NCI-H2029 treated with DMSO at 0.1 percent for 48 hours (cell line): ENCODE measurements around the gene CORO7.
"Not testable (repeated sequence)": the region's sequence is repeated elsewhere in the genome, so short reads cannot be mapped to it uniquely, and the experiment has no call there.

ENCODE experiments used
- DNase-seq: peaks from one replicate; lab custom pipeline; 2025; lab: John Stamatoyannopoulos, UW

The CORO7 gene

GRCh38 chr16:4402439-4403132, 13.8 kb downstream of the CORO7 start:
- no peak for DNase-seq

- DNase-seq, result no peak
These were observed 14.9 kb downstream of the CORO7 start for GRCh38 chr16:4401510-4401909.

GRCh38 chr16:4401094-4401501, 15.3 kb downstream of the CORO7 start:
- DNase-seq, result no peak

GRCh38 chr16:4399001-4399730, 17.2 kb downstream of the CORO7 start:
- DNase-seq, result no peak

- DNase-seq, result no peak
These were observed 21.2 kb downstream of the CORO7 start for GRCh38 chr16:4395055-4395726.

- DNase-seq, result not testable (repeated sequence)
These were observed 22.5 kb downstream of the CORO7 start for GRCh38 chr16:4393850-4394249.

- DNase-seq, result no peak
These were observed 23.2 kb downstream of the CORO7 start for GRCh38 chr16:4393240-4393600.

GRCh38 chr16:4392382-4393239, 23.8 kb downstream of the CORO7 start:
- no peak for DNase-seq

GRCh38 chr16:4391631-4392381, 24.6 kb downstream of the CORO7 start:
- DNase-seq, result no peak

GRCh38 chr16:4390266-4391260, 25.8 kb downstream of the CORO7 start:
- no peak for DNase-seq

- no peak for DNase-seq
These were observed 27.1 kb downstream of the CORO7 start for GRCh38 chr16:4389051-4389955.

- no peak for DNase-seq
These were observed 27.9 kb downstream of the CORO7 start for GRCh38 chr16:4388271-4389021.

- DNase-seq, result no peak
These were observed 28.6 kb downstream of the CORO7 start for GRCh38 chr16:4387781-4388180.

GRCh38 chr16:4386951-4387565, 29.3 kb downstream of the CORO7 start:
- no peak for DNase-seq

GRCh38 chr16:4386451-4386805, 30.0 kb downstream of the CORO7 start:
- no peak for DNase-seq

- DNase-seq, result no peak
These were observed 30.5 kb downstream of the CORO7 start for GRCh38 chr16:4385789-4386450.

- no peak for DNase-seq
These were observed 31.2 kb downstream of the CORO7 start for GRCh38 chr16:4385066-4385788.
